MM.1S (cell line): ENCODE data around the gene PCDHGB2.

Experiments used
- EZH2 ChIP-seq: fragments of 300-600 bp; sonication (generic); optimal IDR thresholded peaks from 2 replicates; pipeline ENCODE3; 2017; ENCODE audit warnings: low read depth, mild to moderate bottlenecking, antibody characterized with exemption, low read length, mixed read lengths
- TF ChIP-seq, protein P1 (sequence below): fragments of 300-600 bp; sonication (generic); IDR thresholded peaks from 2 replicates; pipeline ENCODE4 v1.5.1; 2016; ENCODE audit warnings: antibody characterized with exemption, low read length, mixed read lengths

DNA sequence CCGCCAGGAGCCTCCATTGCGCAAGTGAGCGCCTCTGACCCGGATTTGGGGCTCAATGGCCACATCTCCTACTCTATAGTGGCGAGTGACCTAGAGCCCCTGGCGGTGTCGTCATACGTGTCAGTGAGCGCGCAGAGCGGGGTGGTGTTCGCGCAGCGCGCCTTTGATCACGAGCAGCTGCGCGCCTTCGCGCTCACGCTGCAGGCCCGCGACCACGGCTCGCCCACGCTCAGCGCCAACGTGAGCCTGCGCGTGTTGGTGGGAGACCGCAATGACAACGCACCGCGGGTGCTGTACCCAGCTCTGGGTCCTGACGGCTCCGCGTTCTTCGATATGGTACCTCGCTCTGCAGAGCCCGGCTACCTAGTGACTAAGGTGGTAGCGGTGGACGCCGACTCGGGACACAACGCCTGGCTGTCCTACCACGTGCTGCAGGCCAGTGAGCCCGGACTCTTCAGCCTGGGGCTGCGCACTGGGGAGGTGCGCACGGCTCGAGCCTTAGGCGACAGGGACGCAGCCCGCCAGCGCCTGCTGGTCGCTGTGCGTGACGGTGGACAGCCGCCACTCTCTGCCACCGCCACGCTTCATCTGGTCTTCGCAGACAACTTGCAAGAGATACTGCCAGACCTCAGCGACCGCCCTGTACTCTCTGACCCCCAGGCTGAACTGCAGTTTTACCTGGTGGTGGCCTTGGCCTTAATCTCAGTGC is 50.0 kb downstream of the PCDHGB2 start:
- TF ChIP-seq, protein P1, sequence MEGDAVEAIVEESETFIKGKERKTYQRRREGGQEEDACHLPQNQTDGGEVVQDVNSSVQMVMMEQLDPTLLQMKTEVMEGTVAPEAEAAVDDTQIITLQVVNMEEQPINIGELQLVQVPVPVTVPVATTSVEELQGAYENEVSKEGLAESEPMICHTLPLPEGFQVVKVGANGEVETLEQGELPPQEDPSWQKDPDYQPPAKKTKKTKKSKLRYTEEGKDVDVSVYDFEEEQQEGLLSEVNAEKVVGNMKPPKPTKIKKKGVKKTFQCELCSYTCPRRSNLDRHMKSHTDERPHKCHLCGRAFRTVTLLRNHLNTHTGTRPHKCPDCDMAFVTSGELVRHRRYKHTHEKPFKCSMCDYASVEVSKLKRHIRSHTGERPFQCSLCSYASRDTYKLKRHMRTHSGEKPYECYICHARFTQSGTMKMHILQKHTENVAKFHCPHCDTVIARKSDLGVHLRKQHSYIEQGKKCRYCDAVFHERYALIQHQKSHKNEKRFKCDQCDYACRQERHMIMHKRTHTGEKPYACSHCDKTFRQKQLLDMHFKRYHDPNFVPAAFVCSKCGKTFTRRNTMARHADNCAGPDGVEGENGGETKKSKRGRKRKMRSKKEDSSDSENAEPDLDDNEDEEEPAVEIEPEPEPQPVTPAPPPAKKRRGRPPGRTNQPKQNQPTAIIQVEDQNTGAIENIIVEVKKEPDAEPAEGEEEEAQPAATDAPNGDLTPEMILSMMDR: no peak
- TF ChIP-seq EZH2: no peak
